Right lung (tissue), 10 donors: Measurements from ENCODE around the gene GOLGA6L4. TPM values are rescaled to one million over a fixed set of nuclear protein-coding genes. Genes with fewer than 3 reads are reported as not detected.
"Not testable (repeated sequence)": the region's sequence is repeated elsewhere in the genome, so short reads cannot be mapped to it uniquely, and the experiment has no call there.

ENCODE experiments used
- DNase-seq, 2 donors: peaks; one replicate each; pipeline ENCODE4 v3.0.0-alpha.2; 2013
- long read RNA-seq, 8 donors: transcript quantifications; one replicate each; lab custom pipeline, GENCODE V29; 2026
- polyA plus RNA-seq, 5 donors: library from polyadenylated mRNA; unstranded; fragments of 120-200 nt; gene quantifications; one replicate each; pipeline versions ENCODE4 v1.2.1 to v1.2.3, GENCODE V29; 2013; ENCODE audit warnings: inconsistent platforms in 1 of 5, low replicate concordance in 1 of 5; ENCODE audit not compliant: insufficient read length in 5 of 5, insufficient read depth in 1 of 5

Gene GOLGA6L4
- polyA plus RNA-seq = 10 to 100 TPM; 22.4 to 30.8 (median 23.4) TPM
- long read RNA-seq, donor 1 = 0 reads
- long read RNA-seq, donor 2 = 0 reads
- long read RNA-seq, donor 3 = 0 reads
- long read RNA-seq, donor 4 = 0 reads
- long read RNA-seq, donor 5 = 0 reads
- long read RNA-seq, donor 6 = 0 reads
- long read RNA-seq, donor 7, partial matches to known transcripts = 9 of 9 reads
- long read RNA-seq, donor 7, other reads (novel, unspliced or antisense) = 0 of 9 reads
- long read RNA-seq, donor 8 = 0 reads

GRCh38 chr15:84235573-84235972, at the start of gene GOLGA6L4:
Gene GOLGA6L4 (plus strand): TSS chr15:84235773. CDS start chr15:84235835, 62 bp downstream.
- DNase-seq = not testable (repeated sequence)

DNA sequence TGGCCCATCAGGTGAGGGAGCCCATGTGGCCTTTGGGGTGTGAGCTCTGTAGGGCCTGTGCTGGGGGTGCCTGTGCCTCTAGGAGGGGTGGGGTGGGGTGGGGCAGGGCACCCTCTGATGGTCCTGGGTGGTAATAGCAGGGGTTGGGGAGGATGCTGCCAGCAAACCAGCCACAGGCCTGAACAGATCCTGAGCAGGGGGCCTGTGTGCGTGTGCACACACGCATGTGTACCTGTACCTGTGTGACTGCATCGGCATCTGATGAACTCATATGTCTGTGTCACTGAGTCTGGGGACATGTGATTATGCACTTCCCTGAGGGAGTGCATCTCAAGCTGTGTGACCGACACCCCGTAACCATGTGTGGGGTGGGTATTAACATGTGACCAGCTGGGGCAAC, 42.6 kb upstream of the GOLGA6L4 start:
- DNase-seq = not testable (repeated sequence)

GRCh38 chr15:84195603-84196002, 40.0 kb upstream of the GOLGA6L4 start:
- not testable (repeated sequence) for DNase-seq

DNA sequence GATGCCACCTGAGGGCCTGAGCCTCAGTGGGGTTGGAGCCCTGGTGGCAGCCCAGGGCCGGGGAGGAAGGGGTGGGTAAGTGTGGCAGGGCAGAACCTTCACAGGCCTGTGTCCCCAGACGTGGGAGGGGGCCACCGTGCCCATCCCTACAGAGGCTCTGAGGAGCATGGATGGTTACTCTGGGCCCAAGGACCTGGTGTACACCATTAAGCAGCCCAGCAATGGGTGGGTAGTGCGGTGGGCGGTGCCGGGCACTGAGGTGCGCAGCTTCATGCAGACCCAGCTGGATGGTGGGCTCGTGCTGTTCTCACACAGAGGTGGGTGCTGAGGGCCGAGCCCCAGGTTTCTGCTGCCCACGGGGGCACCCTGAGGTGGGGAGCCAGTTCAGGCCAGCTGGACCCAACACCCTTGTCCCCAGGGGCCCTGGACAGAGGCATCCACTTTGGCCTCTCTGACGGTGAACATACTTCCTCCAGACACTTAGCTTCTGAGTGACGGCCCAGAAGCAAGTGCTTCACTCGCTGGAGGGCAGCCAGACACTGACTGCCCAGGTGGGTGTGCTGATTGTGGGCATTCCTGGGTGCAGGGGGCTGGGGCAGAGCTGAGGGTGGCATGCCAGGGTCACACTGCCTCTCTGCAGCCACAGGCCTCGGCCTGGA, 38.9 kb upstream of the GOLGA6L4 start:
- not testable (repeated sequence) for DNase-seq

DNA sequence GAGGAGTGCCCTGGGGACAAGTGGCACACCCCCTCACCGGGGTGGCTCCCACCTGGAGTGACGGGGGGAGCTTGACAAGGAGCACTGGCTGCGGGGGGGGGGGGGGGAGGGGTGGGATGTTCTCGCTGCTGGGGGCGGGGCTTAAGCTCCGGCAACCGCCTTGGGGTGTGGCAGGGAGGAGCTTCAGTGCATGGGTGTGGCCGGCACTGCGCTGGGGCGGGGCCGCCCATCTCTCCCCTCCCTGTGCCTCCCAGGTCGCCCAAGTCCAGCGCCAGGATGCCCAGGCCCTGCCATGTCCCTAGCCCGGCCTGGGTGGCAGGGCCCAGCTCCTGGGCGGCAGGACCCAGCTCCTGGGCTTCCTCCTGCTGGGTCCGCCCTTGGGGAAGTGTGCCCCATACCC, 35.7 kb upstream of the GOLGA6L4 start:
- not testable (repeated sequence) for DNase-seq

DNA sequence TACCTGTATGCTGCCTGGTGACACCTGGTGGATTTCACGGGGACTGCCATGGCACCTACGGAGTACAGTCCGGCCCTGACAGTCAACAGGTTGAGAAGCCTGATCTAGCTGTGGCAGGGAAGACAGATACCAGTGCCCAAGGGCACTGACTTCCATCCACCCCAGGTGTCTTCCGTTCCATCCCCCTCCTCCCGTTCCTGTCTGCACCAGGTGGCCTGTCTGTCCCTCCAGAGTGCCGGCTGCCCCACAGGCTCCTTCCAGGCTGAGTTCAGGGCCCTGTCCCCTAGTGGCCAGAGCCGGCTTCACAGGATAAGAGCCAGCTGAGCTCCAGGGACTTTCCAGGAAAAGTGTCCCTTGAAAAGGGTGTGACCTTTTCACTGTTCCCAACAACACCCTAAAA, 10.9 kb downstream of the GOLGA6L4 start:
- DNase-seq = not testable (repeated sequence)
